ENCODE data around the gene FAT2.
"Not testable (repeated sequence)": the region's sequence is repeated elsewhere in the genome, so short reads cannot be mapped to it uniquely, and the experiment has no call there.

The FAT2 gene

GRCh38 chr5:151611127-151611775 lies 20.1 kb upstream of the FAT2 start:
- DNase-seq, result no peak

GRCh38 chr5:151608522-151608921 lies 17.4 kb upstream of the FAT2 start:
- no peak for DNase-seq

- DNase-seq, result no peak
Observed at GRCh38 chr5:151607304-151607703, 16.2 kb upstream of the FAT2 start.

GRCh38 chr5:151605559-151605958 lies 14.4 kb upstream of the FAT2 start:
- DNase-seq, result no peak

- DNase-seq, result no peak
Observed at GRCh38 chr5:151602806-151603205, 11.7 kb upstream of the FAT2 start.

GRCh38 chr5:151601391-151601790 lies 10.3 kb upstream of the FAT2 start:
- no peak for DNase-seq

- DNase-seq, result no peak
Observed at GRCh38 chr5:151600069-151600665, 9.0 kb upstream of the FAT2 start.

GRCh38 chr5:151598984-151599383 lies 7.9 kb upstream of the FAT2 start:
- DNase-seq, result no peak

GRCh38 chr5:151598549-151598948 lies 7.4 kb upstream of the FAT2 start:
- no peak for DNase-seq

- no peak for DNase-seq
Observed at GRCh38 chr5:151597749-151598148, 6.6 kb upstream of the FAT2 start.

- no peak for DNase-seq
Observed at GRCh38 chr5:151596828-151597539, 5.9 kb upstream of the FAT2 start.

- no peak for DNase-seq
Observed at GRCh38 chr5:151595411-151595826, 4.3 kb upstream of the FAT2 start.

- no peak for DNase-seq
Observed at GRCh38 chr5:151592855-151593408, 1.8 kb upstream of the FAT2 start.

GRCh38 chr5:151589878-151590570 lies 1.1 kb downstream of the FAT2 start:
- DNase-seq, result no peak

- no peak for DNase-seq
Observed at GRCh38 chr5:151587796-151588555, 3.2 kb downstream of the FAT2 start.

- DNase-seq, result no peak
Observed at GRCh38 chr5:151585970-151586369, 5.2 kb downstream of the FAT2 start.

GRCh38 chr5:151585344-151585743 lies 5.8 kb downstream of the FAT2 start:
- not testable (repeated sequence) for DNase-seq

GRCh38 chr5:151584057-151584937 lies 6.8 kb downstream of the FAT2 start:
- no peak for DNase-seq

- DNase-seq, result no peak
Observed at GRCh38 chr5:151581812-151582583, 9.1 kb downstream of the FAT2 start.

- no peak for DNase-seq
Observed at GRCh38 chr5:151581347-151581746, 9.8 kb downstream of the FAT2 start.

GRCh38 chr5:151580858-151581257 lies 10.3 kb downstream of the FAT2 start:
- DNase-seq, result no peak

Measured in stimulated activated CD4-positive, alpha-beta T cell treated with anti-CD3 and anti-CD28 coated beads, Interleukin-4, amount 100 ng/mL, for 24 hours (primary cell).